Pancreas (tissue), 10 donors: ENCODE measurements around the gene C2. TPM values are rescaled to one million over a fixed set of nuclear protein-coding genes. Genes with fewer than 3 reads are reported as not detected.

Source experiments
- ATAC-seq, 4 donors: fragments of 200-7000 bp; cut with Tn5 transposase; one replicate each; pipeline versions ENCODE4 v1.8.0 to v1.9.1; 2020; ENCODE audit warnings: mild to moderate bottlenecking in 4 of 4, moderate library complexity in 4 of 4
- DNase-seq, 6 donors: peaks; one replicate each; pipeline ENCODE4 v3.0.0-alpha.2; 2020
- FAIRE-seq: peaks from 2 replicates; lab custom pipeline; 2012; peaks lifted over from hg19 to GRCh38; lab: Jason Lieb, UNC
- H3K27ac ChIP-seq, 4 donors: fragments of 200-600 bp; sonication (generic); 1 replicate in 3 of 4; 2 replicates in 1 of 4; pipeline versions ENCODE4 v1.5.0 to v1.8.0; 2020
- H3K27me3 ChIP-seq, 4 donors: fragments of 200-600 bp; one replicate each; pipeline ENCODE4 v1.8.0; 2021
- H3K36me3 ChIP-seq, 3 donors: fragments of 200-600 bp; sonication (generic) in 1 of 3; one replicate each; pipeline versions ENCODE4 v1.5.0 to v1.8.0; 2020 to 2021
- H3K4me1 ChIP-seq, 3 donors: fragments of 200-600 bp; one replicate each; pipeline ENCODE4 v1.8.0; 2021
- H3K4me3 ChIP-seq, 4 donors: fragments of 200-600 bp; sonication (generic) in 2 of 4; one replicate each; pipeline versions ENCODE4 v1.5.0 to v1.8.0; 2020 to 2021
- H3K9me3 ChIP-seq, 4 donors: fragments of 200-600 bp; one replicate each; pipeline ENCODE4 v1.8.0; 2021
- CTCF ChIP-seq, 4 donors: fragments of 200-600 bp; sonication (generic) in 3 of 4; IDR thresholded peaks; one replicate each; pipeline versions ENCODE4 v1.5.0 to v1.8.0; 2021; ENCODE audit warnings: antibody characterized with exemption in 4 of 4
- WGBS, 2 donors: extraction: QIAGEN DNeasy Blood & Tissue Kit; methylation state at CpG; one replicate each; pipeline ENCODE4 v1.1.7; 2013; 5-methylcytosine and 5-hydroxymethylcytosine counted together
- intact Hi-C, 3 donors: fragments of 100-400 bp; cut with DNase I; formaldehyde crosslinking; loops; one replicate each; pipeline versions ENCODE4 v1.11.1 to v1.14.2; 2022
- polyA plus RNA-seq, 2 donors: library from polyadenylated mRNA; stranded (reverse); fragments of 200-250 nt; gene quantifications; one replicate each; pipeline ENCODE4 v1.2.3, GENCODE V29; 2013
- total RNA-seq, 6 donors: library from RNA; stranded (reverse); fragmentation: NEBNext Ultra II Directional in 4 of 6; extraction: Animal tissue kit (Norgen Biotek cat#: 25700) in 4 of 6; gene quantifications; one replicate each; pipeline versions ENCODE4 v1.2.1 to v1.2.4, GENCODE V29; 2021 to 2023
- donor health status: healthy with polysubstance abuse.
- donor health status: DM: no; HTN: no; CAD: no; lungs with moderate emphysema.
- donor health status: DM: no; HTN: no; CAD: no.
- donor health status: control.
- donor health status: control.
- donor health status: Bipolar disorder and iron deficiency.
- donor health status: DM: yes; HTN: yes; CAD: no.
- donor health status: DM: no; HTN: no; CAD: no.
- donor health status: DM: no; HTN: no; CAD: no.
- donor health status: DM: yes; HTN: yes; CAD: no.

C2 gene
- total and polyA plus RNA-seq, 8 donors = 0.63 to 14.0 (median 2.2) TPM

- no peak for FAIRE-seq
- no peak overlapping the region for H3K4me3 ChIP-seq
- peaks cover 0 to 9% (median 0%) of the 10 kb centered on the region in 3 donors for H3K4me1 ChIP-seq
- H3K9me3 ChIP-seq = no peaks in the 10 kb centered on the region
- TF ChIP-seq CTCF (IDR thresholded peaks at IDR 0.05) = no peak
- ATAC-seq = no peak
- H3K27me3 ChIP-seq = no peaks in the 10 kb centered on the region
- WGBS, 2 donors = 53 to 55% methylated on average over 5 of the region's 5 CpGs
- intact Hi-C loops = no loop called here
- no peak for DNase-seq
- H3K36me3 ChIP-seq = peaks cover 0 to 8% (median 3%) of the 10 kb centered on the region in 3 donors
- no peak overlapping the region for H3K27ac ChIP-seq
These were observed 20.8 kb downstream of the C2 start for GRCh38 chr6:31948306-31948705.

DNA sequence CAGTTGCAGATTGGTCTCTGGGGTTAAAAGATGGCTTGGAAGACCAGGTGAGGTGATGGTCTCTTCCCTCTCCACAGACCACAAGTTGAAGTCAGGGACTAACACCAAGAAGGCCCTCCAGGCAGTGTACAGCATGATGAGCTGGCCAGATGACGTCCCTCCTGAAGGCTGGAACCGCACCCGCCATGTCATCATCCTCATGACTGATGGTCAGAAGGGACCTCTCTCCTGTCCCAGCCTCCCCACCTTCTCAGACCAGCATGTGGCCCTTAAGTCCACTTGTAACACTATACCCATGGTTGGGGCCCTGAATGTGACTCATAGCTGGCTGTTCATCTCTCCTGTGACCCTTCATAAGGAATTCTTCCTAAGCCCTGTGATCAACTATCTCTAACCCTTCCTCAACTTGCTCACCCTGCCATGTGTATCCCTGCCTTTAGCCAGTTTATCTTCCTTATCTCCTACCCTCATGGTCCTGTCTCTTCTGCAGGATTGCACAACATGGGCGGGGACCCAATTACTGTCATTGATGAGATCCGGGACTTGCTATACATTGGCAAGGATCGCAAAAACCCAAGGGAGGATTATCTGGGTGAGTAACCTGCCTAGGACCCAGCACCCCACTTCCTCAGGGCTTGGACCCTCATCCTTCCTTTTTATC lies 21.4 kb downstream of the C2 start:
- DNase-seq = no peak
- H3K36me3 ChIP-seq = peaks cover 0 to 14% (median 5%) of the 10 kb centered on the region in 3 donors
- H3K9me3 ChIP-seq = no peaks in the 10 kb centered on the region
- TF ChIP-seq CTCF (IDR thresholded peaks at IDR 0.05) = no peak
- intact Hi-C loops = no loop called here
- no peak for ATAC-seq
- H3K4me1 ChIP-seq = peaks cover 0 to 9% (median 0%) of the 10 kb centered on the region in 3 donors
- 72 to 79% methylated on average over 6 of the region's 6 CpGs for WGBS, 2 donors
- no peaks in the 10 kb centered on the region for H3K27me3 ChIP-seq
- no peak overlapping the region for H3K4me3 ChIP-seq
- FAIRE-seq = no peak
- no peak overlapping the region for H3K27ac ChIP-seq

- Histone ChIP-seq H3K9me3 (no peaks in the 10 kb centered on the region), H3K36me3 (peaks cover 0 to 26% (median 12%) of the 10 kb centered on the region in 3 donors), H3K27me3 (no peaks in the 10 kb centered on the region), H3K27ac (no peak overlapping the region), H3K4me1 (peaks cover 0 to 5% (median 0%) of the 10 kb centered on the region in 3 donors), H3K4me3 (no peak overlapping the region)
- DNase-seq (no peak), ATAC-seq (no peak), FAIRE-seq (no peak)
- TF ChIP-seq CTCF (IDR thresholded peaks at IDR 0.05) = no peak
- intact Hi-C loops = loop anchor here in 2 of 3 donors (10.0 kb wide), 1 partner anchor 45 kb away; the partner anchor contains the start of gene ZBTB12 (in 2 of the 2)
- WGBS, 2 donors = 77% methylated on average over 7 of the region's 7 CpGs
These were observed 22.5 kb downstream of the C2 start for GRCh38 chr6:31949926-31950548.

- peak overlapping the region in 1 of 4 donors; percentile 19 for H3K27ac ChIP-seq
- 52 to 54% methylated on average over 5 of the region's 5 CpGs for WGBS, 2 donors
- FAIRE-seq (no peak), ATAC-seq (peak; percentile 55 to 92 (median 80)), DNase-seq (peak in 5 of 6 donors; percentile 34 to 85 (median 67))
- H3K36me3 ChIP-seq = peaks cover 0 to 26% (median 14%) of the 10 kb centered on the region in 3 donors
- H3K27me3 ChIP-seq = no peaks in the 10 kb centered on the region
- no peaks in the 10 kb centered on the region for H3K4me1 ChIP-seq
- TF ChIP-seq CTCF (IDR thresholded peaks at IDR 0.05) = peak; percentile 37 to 75 (median 73)
- H3K9me3 ChIP-seq = no peaks in the 10 kb centered on the region
- intact Hi-C loops = loop anchor here in 2 of 3 donors (10.0 kb wide), 1 partner anchor 47 kb away; the partner anchor contains the start of gene ZBTB12 (in 2 of the 2)
- H3K4me3 ChIP-seq = no peak overlapping the region
These were observed 24.8 kb downstream of the C2 start for GRCh38 chr6:31952140-31952805.
